ENCODE measurements around the gene KPTN.

DNA sequence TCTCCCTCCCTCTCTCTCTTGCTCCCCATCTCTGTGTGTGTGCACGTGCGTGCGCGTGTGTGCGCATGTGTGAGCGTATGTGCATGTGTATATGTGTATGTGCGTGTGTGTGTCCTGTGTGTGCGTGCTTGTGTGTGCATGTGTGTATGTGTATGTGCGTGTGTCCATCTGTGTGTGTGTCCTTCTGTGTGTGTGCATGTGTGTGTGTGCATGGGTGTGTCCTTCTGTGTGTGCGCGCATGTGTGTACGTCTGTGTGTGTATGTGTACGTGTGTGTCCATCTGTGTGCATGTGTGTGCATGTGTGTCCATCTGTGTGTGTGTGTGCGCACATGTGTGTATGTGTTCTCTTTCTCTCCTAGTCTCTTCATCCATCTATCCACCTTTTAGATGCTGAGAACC, 24.5 kb downstream of the KPTN start:
- TF ChIP-seq, protein P1, sequence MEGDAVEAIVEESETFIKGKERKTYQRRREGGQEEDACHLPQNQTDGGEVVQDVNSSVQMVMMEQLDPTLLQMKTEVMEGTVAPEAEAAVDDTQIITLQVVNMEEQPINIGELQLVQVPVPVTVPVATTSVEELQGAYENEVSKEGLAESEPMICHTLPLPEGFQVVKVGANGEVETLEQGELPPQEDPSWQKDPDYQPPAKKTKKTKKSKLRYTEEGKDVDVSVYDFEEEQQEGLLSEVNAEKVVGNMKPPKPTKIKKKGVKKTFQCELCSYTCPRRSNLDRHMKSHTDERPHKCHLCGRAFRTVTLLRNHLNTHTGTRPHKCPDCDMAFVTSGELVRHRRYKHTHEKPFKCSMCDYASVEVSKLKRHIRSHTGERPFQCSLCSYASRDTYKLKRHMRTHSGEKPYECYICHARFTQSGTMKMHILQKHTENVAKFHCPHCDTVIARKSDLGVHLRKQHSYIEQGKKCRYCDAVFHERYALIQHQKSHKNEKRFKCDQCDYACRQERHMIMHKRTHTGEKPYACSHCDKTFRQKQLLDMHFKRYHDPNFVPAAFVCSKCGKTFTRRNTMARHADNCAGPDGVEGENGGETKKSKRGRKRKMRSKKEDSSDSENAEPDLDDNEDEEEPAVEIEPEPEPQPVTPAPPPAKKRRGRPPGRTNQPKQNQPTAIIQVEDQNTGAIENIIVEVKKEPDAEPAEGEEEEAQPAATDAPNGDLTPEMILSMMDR (IDR thresholded peaks at IDR 0.05), result no peak
- TF ChIP-seq ZFX (IDR thresholded peaks at IDR 0.05; ENCODE audit: borderline replicate concordance), result no peak
